CD14-positive monocyte (primary cell): ENCODE data around the gene GGTLC3. TPM values are rescaled to one million over a fixed set of nuclear protein-coding genes. Genes with fewer than 3 reads are reported as not detected.
"Not testable (repeated sequence)": the region's sequence is repeated elsewhere in the genome, so short reads cannot be mapped to it uniquely, and the experiment has no call there.

Experiments
- DNase-seq, 3 donors: peaks; one replicate each; pipeline ENCODE4 v3.0.0-alpha.2; 2011 to 2022
- H2AFZ ChIP-seq: 2 replicates; pipeline ENCODE4 v1.6.0; 2012; ENCODE audit warnings: mild to moderate bottlenecking, low read depth, low read length, inconsistent platforms; ENCODE audit not compliant: insufficient read depth, poor library complexity, severe bottlenecking
- H3K27ac ChIP-seq, 2 donors: 1 replicate in 1 of 2; 2 replicates in 1 of 2; pipeline ENCODE4 v1.5.1; 2012 to 2013; ENCODE audit warnings: low read length in 2 of 2, control low read depth in 1 of 2, inconsistent platforms in 1 of 2, low read depth in 1 of 2, mild to moderate bottlenecking in 1 of 2
- H3K27me3 ChIP-seq, 2 donors: one replicate each; pipeline versions ENCODE4 v1.6.0 to v1.6.1; 2011 to 2013; ENCODE audit warnings: low read length in 2 of 2; ENCODE audit not compliant: control insufficient read depth in 2 of 2, insufficient read depth in 2 of 2
- H3K36me3 ChIP-seq, 2 donors: replicated peaks in 1 of 2; 1 replicate in 1 of 2; 2 replicates in 1 of 2; pipeline versions ENCODE4 v1.5.1 to v1.6.1; 2012 to 2013; ENCODE audit warnings: low read length in 2 of 2, control low read depth in 1 of 2, inconsistent platforms in 1 of 2, mild to moderate bottlenecking in 1 of 2; ENCODE audit not compliant: insufficient read depth in 2 of 2, control insufficient read depth in 1 of 2
- H3K4me1 ChIP-seq, 2 donors: 1 replicate in 1 of 2; 2 replicates in 1 of 2; pipeline versions ENCODE4 v1.5.1 to v1.6.1; 2012 to 2013; ENCODE audit warnings: low read length in 2 of 2, control low read depth in 1 of 2, inconsistent platforms in 1 of 2, mild to moderate bottlenecking in 1 of 2, moderate library complexity in 1 of 2; ENCODE audit not compliant: insufficient read depth in 2 of 2, control insufficient read depth in 1 of 2
- H3K4me2 ChIP-seq: replicated peaks from 2 replicates; pipeline ENCODE3; 2012; ENCODE audit warnings: low read length, moderate library complexity, mild to moderate bottlenecking; ENCODE audit not compliant: poor library complexity, severe bottlenecking; ENCODE audit errors: extremely low read depth
- H3K4me3 ChIP-seq, 3 experiments: fragments of 200-600 bp in 1 of 3; sonication (generic) in 1 of 3; replicated peaks in 1 of 3; 1 replicate in 2 of 3; 2 replicates in 1 of 3; pipeline ENCODE4 v1.5.1; 2011 to 2013; ENCODE audit warnings: low read length in 3 of 3, mild to moderate bottlenecking in 3 of 3, control low read depth in 2 of 3, low read depth in 2 of 3, inconsistent platforms in 1 of 3, moderate library complexity in 1 of 3
- H3K79me2 ChIP-seq: 2 replicates; pipeline ENCODE4 v1.6.0; 2012; ENCODE audit warnings: mild to moderate bottlenecking, control low read depth, inconsistent platforms, low read length, moderate library complexity; ENCODE audit not compliant: insufficient read depth
- H3K9ac ChIP-seq: 2 replicates; pipeline ENCODE4 v1.6.0; 2017; ENCODE audit warnings: low read length, mild to moderate bottlenecking; ENCODE audit not compliant: insufficient read depth, poor library complexity, severe bottlenecking
- H3K9me3 ChIP-seq, 2 donors: replicated peaks in 1 of 2; 1 replicate in 1 of 2; 2 replicates in 1 of 2; pipeline versions ENCODE4 v1.5.1 to v1.6.1; 2012 to 2013; ENCODE audit warnings: low read length in 2 of 2, control low read depth in 1 of 2; ENCODE audit not compliant: control insufficient read depth in 1 of 2, insufficient read depth in 1 of 2
- H4K20me1 ChIP-seq: 2 replicates; pipeline ENCODE4 v1.6.0; 2012; ENCODE audit warnings: mild to moderate bottlenecking, low read length, control low read depth, moderate library complexity; ENCODE audit not compliant: insufficient read depth
- H3K27ac Mint-ChIP-seq, 7 donors: one replicate each; pipeline ENCODE4 v1.8.0; 2020; ENCODE audit warnings: mild to moderate bottlenecking in 7 of 7, mixed read lengths in 7 of 7, moderate library complexity in 6 of 7, inconsistent platforms in 2 of 7
- H3K27me3 Mint-ChIP-seq, 3 donors: one replicate each; pipeline ENCODE4 v1.8.0; 2021 to 2022; ENCODE audit warnings: low read depth in 3 of 3, mild to moderate bottlenecking in 3 of 3, mixed read lengths in 3 of 3, moderate library complexity in 3 of 3, inconsistent platforms in 1 of 3
- H3K36me3 Mint-ChIP-seq, 2 donors: one replicate each; pipeline ENCODE4 v1.8.0; 2020; ENCODE audit warnings: mixed read lengths in 2 of 2, inconsistent platforms in 1 of 2, mild to moderate bottlenecking in 1 of 2
- H3K4me1 Mint-ChIP-seq: one replicate; pipeline ENCODE4 v1.8.0; 2020; ENCODE audit warnings: mild to moderate bottlenecking, mixed read lengths
- H3K4me3 Mint-ChIP-seq, 2 donors: one replicate each; pipeline ENCODE4 v1.8.0; 2020; ENCODE audit warnings: mild to moderate bottlenecking in 2 of 2, mixed read lengths in 2 of 2, moderate library complexity in 1 of 2
- H3K9me3 Mint-ChIP-seq, 7 donors: one replicate each; pipeline ENCODE4 v1.8.0; 2020 to 2022; ENCODE audit warnings: mixed read lengths in 7 of 7, mild to moderate bottlenecking in 6 of 7, moderate library complexity in 6 of 7, inconsistent platforms in 2 of 7
- WGBS: methylation state at CpG from one replicate; pipeline ENCODE4 v1.1.5; 2013; ENCODE audit warnings: missing lambda C conversion rate; ENCODE audit not compliant: insufficient coverage; 5-methylcytosine and 5-hydroxymethylcytosine counted together
- intact Hi-C, 2 donors: fragments of 100-400 bp; cut with micrococcal nuclease; formaldehyde crosslinking; loops; one replicate each; pipeline versions ENCODE4 v1.15.0 to v1.15.1; 2023
- polyA minus RNA-seq: library from RNA; depleted of rRNA, polyadenylated mRNA; stranded (reverse); fragments of >200 nt; gene quantifications from 2 replicates; pipeline ENCODE4 v1.2.3, GENCODE V29; 2012
- polyA plus RNA-seq, 3 donors: library from polyadenylated mRNA; depleted of rRNA in 1 of 3; unstranded in 2 of 3; stranded (reverse) in 1 of 3; fragments of 300-500 nt in 2 of 3; fragments of >200 nt in 1 of 3; fragmentation: Illumina TruSeq in 2 of 3; gene quantifications; 1 replicate in 2 of 3; 2 replicates in 1 of 3; pipeline ENCODE4 v1.2.3, GENCODE V29; 2012 to 2021
- total RNA-seq, 12 experiments: library from RNA in 1 of 12; stranded (reverse) in 1 of 12; fragments of 120-200 nt in 1 of 12; gene quantifications; one replicate each; pipeline ENCODE4 v1.2.4 and lab custom pipeline; 2013 to 2026; ENCODE audit warnings: mixed read lengths in 6 of 12, inconsistent platforms in 1 of 12

Gene GGTLC3
- not detected for total RNA-seq (2013)
- not detected for polyA plus RNA-seq
- polyA minus RNA-seq, result not detected in 2 replicates
- 0 reads per million in 11 experiments for total RNA-seq (lab: John Stamatoyannopoulos, UW)

DNA sequence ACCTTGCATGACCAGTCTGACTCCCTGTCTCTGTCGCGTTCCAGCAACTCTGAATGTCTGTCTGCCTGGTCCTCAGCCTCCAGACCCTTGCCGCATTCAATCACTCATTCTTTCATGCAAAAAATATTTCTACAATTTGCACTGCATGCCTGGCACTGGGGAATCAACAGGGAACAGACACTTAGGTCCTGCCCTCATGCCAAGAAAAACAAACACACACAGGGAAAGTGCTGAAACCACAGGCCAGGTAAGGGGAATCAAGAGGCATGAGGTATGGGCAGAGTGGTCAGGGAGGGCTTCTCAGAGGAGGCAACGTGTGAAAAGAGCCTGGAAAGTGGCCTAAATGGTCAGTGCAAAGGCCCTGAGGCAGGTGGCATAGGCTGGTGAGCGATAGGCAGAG is at the start of gene GGTLC3:
Gene GGTLC3 (minus strand): TSS at position 101 of the 400 bp plus-strand sequence. CDS start 264 bp downstream, outside the sequence.
- intact Hi-C loops, H3K4me3 ChIP-seq, H3K27ac Mint-ChIP-seq, DNase-seq, H3K27me3 Mint-ChIP-seq, H3K9ac ChIP-seq, H3K4me3 Mint-ChIP-seq, H3K27me3 ChIP-seq, H3K4me2 ChIP-seq, H3K27ac ChIP-seq, H3K4me1 Mint-ChIP-seq, H2AFZ ChIP-seq, H3K4me1 ChIP-seq, H3K9me3 ChIP-seq, H3K9me3 Mint-ChIP-seq, H3K79me2 ChIP-seq, H4K20me1 ChIP-seq, H3K36me3 Mint-ChIP-seq, H3K36me3 ChIP-seq: not testable (repeated sequence)
- no CpG with 5 or more reads among the region's 5 CpGs for WGBS

DNA sequence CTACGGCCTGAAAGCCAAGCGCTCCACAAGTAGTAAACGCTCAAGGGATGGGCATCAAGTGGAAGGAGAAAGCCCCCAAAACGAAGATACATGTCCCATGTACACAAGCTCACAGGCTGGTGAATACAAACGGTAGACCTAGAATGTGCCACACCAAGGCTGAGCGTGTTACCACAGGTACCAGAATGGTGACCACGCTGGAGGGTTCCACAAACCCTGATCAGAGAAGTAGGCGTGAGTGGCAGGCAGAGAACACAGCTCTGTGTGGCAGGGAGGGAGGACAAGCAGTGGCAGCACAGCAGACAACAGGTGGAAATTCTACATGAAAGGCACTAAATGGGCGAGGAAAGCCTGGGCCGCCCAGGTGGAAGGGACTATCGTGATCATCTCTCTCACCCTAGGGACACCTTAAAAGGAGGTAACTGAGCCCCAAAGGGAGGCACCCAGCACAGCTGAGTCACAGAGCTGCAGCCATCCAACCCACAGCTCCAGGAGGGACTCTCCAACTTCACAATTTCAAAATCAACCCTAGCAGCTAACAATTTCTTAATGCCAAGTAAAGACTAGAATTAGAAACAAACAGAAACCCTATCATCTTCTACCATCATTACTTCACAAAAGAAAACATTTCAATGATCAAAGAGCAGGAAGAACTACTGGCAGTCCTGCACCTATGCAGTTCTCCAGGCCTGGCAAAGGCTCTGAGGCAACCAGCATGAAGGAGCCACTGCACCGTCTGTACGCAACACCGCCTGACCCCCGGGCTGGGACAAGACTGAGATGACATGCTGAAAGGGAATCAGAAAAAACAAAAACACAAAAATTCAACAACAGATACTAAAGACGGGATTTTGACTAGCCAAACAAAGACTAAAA is 42.4 kb upstream of the GGTLC3 start:
- H3K27me3 Mint-ChIP-seq, H3K79me2 ChIP-seq, H3K27me3 ChIP-seq, H3K9me3 Mint-ChIP-seq, H3K4me3 Mint-ChIP-seq, H3K36me3 ChIP-seq, H3K9ac ChIP-seq, H3K4me2 ChIP-seq, DNase-seq, H3K9me3 ChIP-seq, H2AFZ ChIP-seq, H3K4me3 ChIP-seq, H3K27ac ChIP-seq, H4K20me1 ChIP-seq, H3K4me1 ChIP-seq, intact Hi-C loops, H3K27ac Mint-ChIP-seq, H3K4me1 Mint-ChIP-seq, H3K36me3 Mint-ChIP-seq: not testable (repeated sequence)
- no CpG with 5 or more reads among the region's 16 CpGs for WGBS

DNA sequence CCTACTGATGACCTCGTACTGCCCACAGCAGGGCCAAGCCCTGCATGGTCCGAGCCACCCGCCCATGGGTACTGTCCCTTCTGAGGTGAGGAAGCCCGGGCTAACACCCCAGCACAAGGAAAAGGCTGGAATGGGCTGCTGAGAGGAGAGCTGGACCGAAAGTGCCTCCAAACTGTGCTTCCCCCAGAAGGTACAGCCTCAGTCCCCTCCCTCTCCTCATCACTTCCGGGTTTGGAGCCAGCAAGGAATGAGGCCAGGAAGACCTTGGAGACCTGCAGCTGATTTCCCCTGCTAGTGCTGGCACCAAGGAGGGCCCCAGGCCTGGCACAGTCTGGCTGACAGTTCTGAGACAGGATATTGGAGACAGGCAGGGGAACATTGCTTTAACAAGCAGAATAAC is 41.0 kb upstream of the GGTLC3 start:
- H3K27me3 ChIP-seq, H3K9ac ChIP-seq, H3K4me1 Mint-ChIP-seq, H2AFZ ChIP-seq, DNase-seq, H3K9me3 Mint-ChIP-seq, H3K36me3 Mint-ChIP-seq, H3K4me1 ChIP-seq, intact Hi-C loops, H3K36me3 ChIP-seq, H3K79me2 ChIP-seq, H3K27ac Mint-ChIP-seq, H3K4me3 Mint-ChIP-seq, H3K4me2 ChIP-seq, H3K9me3 ChIP-seq, H3K27me3 Mint-ChIP-seq, H4K20me1 ChIP-seq, H3K4me3 ChIP-seq, H3K27ac ChIP-seq: not testable (repeated sequence)
- no CpG with 5 or more reads among the region's 6 CpGs for WGBS

DNA sequence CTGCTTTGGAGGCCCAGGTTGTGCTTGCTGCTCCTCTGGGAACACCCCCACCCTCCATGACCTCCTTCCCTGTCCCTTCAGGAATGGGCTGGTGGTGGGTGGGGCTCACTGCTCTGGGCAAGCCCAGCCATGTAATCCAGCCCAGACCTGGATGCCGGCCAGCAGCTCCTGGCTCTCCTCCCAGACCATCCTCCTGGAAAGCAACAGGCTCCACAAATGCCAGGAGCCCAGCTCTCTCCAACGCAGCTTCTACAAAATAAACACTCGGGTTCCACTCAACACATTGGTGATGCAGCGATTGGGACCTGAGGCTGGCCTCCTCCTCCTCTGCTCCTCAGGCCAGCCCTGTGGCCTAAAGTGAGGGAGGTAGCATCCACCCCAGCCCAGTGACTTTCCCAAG is 40.6 kb upstream of the GGTLC3 start:
- H3K36me3 Mint-ChIP-seq, H3K4me3 Mint-ChIP-seq, H3K79me2 ChIP-seq, H3K27ac ChIP-seq, H3K4me3 ChIP-seq, H3K4me1 Mint-ChIP-seq, H3K27me3 Mint-ChIP-seq, H3K27ac Mint-ChIP-seq, H3K9me3 ChIP-seq, H3K27me3 ChIP-seq, intact Hi-C loops, H4K20me1 ChIP-seq, H3K9ac ChIP-seq, H3K4me2 ChIP-seq, H3K36me3 ChIP-seq, H3K4me1 ChIP-seq, DNase-seq, H2AFZ ChIP-seq, H3K9me3 Mint-ChIP-seq: not testable (repeated sequence)
- WGBS, result no CpG with 5 or more reads among the region's 4 CpGs
